Activated naive CD8-positive, alpha-beta T cell treated with anti-CD3 and anti-CD28 coated beads, Interleukin-2, amount 50 U/mL, for 24 hours (primary cell): ENCODE data around the gene NSF.
"Not testable (repeated sequence)": the region's sequence is repeated elsewhere in the genome, so short reads cannot be mapped to it uniquely, and the experiment has no call there.

Experiments
- ATAC-seq: fragments of 150-1000 bp; cut with Tn5 transposase; one replicate; pipeline ENCODE4 v1.10.0; 2021
- DNase-seq: peaks from one replicate; pipeline ENCODE4 v3.0.0; 2021
- H3K27ac Mint-ChIP-seq: one replicate; pipeline ENCODE4 v1.8.0; 2021; ENCODE audit warnings: mild to moderate bottlenecking, mixed read lengths
- H3K27me3 Mint-ChIP-seq: one replicate; pipeline ENCODE4 v1.8.0; 2021; ENCODE audit warnings: mixed read lengths
- H3K36me3 Mint-ChIP-seq: one replicate; pipeline ENCODE4 v1.8.0; 2021; ENCODE audit warnings: low read depth, mixed read lengths
- H3K4me1 Mint-ChIP-seq: one replicate; pipeline ENCODE4 v1.8.0; 2021; ENCODE audit warnings: mixed read lengths
- H3K4me3 Mint-ChIP-seq: one replicate; pipeline ENCODE4 v1.8.0; 2021; ENCODE audit warnings: mild to moderate bottlenecking, moderate library complexity, mixed read lengths
- H3K9me3 Mint-ChIP-seq: one replicate; pipeline ENCODE4 v1.8.0; 2021; ENCODE audit warnings: mixed read lengths

The NSF gene

DNA sequence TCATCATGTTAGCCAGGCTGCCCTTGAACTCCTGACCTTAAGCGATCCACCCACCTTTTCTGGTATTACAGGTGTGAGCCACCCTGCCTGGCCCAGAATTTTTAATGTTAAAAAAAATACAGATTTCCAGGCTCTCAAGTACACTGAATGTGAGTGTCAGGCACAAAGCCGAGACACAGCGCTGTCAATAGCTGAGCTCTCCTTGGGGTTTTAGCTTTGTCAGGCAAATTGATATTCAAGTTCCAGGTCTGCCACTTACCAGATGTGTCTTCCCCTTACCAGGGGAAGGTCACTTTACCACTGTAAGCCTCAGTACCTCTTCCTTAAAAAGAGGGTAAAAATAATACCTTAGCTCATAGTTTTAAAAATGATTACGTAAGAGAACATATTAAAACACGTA, 67.8 kb downstream of the NSF start:
- H3K36me3 Mint-ChIP-seq, DNase-seq, H3K4me1 Mint-ChIP-seq, H3K4me3 Mint-ChIP-seq, H3K9me3 Mint-ChIP-seq, H3K27ac Mint-ChIP-seq, H3K27me3 Mint-ChIP-seq, ATAC-seq: not testable (repeated sequence)

DNA sequence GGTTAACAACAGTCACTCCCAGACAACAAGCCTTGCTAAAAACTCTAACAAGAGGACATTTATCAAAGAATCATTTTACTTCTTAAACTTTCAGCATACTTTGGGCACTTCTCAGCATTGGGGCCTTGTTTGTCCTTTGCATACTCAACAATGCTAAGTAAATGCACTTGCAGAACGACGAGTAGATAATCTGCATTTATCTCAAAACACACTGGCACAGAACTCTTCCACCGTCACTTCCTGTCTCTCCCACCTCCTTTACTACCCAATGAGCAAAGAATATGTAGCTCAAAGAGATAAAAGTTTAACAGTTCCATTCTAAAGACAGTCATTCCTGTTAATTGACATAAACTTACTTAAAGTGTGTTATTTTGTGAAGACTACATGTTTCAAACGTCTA, 69.2 kb downstream of the NSF start:
- not testable (repeated sequence) for H3K36me3 Mint-ChIP-seq, H3K27me3 Mint-ChIP-seq, H3K9me3 Mint-ChIP-seq, H3K4me1 Mint-ChIP-seq, H3K4me3 Mint-ChIP-seq, DNase-seq, H3K27ac Mint-ChIP-seq, ATAC-seq

DNA sequence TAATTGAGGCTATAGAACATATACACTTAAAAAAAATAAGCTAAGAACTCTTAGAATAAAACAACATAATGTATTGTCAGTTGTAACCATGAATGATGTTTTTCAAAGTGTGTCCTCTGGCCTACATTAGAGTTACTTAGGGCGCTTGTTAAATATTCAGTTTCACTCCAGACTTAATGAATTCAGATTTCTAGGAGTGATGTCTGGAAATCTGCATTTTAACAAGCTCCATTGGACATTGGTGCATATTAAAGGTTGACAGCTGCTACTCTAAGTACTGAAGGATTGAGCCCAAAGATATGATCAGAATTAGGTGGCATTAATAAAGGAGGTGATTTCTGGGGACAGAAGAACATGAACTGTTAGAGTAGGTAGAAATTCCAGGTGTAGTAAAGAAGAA, 72.7 kb downstream of the NSF start:
- not testable (repeated sequence) for DNase-seq, H3K9me3 Mint-ChIP-seq, H3K4me3 Mint-ChIP-seq, H3K4me1 Mint-ChIP-seq, H3K27me3 Mint-ChIP-seq, H3K36me3 Mint-ChIP-seq, ATAC-seq, H3K27ac Mint-ChIP-seq

DNA sequence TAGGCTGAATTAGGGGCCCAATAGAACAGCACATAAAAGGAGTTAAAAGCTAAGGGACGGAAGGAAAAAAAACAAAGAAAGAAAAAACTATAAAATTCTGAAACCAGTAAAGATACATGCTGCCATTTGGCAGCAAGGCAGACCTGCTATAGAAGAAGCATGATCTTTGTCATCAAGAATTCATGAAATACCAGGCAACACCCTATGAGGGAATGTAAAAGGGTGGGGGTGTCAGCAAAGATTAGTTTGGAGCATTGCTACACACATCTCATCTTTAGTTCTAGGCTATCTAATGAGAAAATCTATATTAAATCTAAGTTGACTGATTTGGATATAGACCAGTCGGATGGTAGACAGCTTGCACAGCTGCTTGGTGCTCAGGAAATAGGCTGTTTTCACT, 73.1 kb downstream of the NSF start:
- DNase-seq, H3K27ac Mint-ChIP-seq: not testable (repeated sequence)

DNA sequence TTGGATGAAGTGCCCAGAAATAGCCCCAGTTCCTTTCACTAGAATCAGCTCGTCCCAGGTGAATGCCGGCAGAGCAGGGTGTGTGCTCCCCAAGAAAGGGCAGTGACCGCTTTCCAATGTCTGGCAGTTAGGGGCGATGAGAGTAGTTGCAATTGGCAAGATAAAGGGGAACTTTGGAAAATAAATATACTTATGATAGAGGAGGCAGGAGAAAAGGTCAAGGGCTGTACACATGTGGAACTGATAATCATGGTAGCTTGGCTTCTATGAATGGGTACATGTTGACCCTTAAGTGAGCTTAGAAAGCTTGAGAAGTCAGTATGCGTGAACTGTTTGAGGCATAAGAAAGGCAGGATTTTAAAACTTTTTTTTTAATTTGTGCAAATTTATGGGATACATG, 75.5 kb downstream of the NSF start:
- H3K9me3 Mint-ChIP-seq, H3K4me3 Mint-ChIP-seq, H3K36me3 Mint-ChIP-seq, H3K4me1 Mint-ChIP-seq, H3K27me3 Mint-ChIP-seq, ATAC-seq, H3K27ac Mint-ChIP-seq, DNase-seq: not testable (repeated sequence)

More for the DNA sequence above, 73.1 kb downstream of the NSF start:
- H3K27me3 Mint-ChIP-seq, H3K4me1 Mint-ChIP-seq, H3K36me3 Mint-ChIP-seq, H3K4me3 Mint-ChIP-seq, H3K9me3 Mint-ChIP-seq, ATAC-seq: not testable (repeated sequence)

DNA sequence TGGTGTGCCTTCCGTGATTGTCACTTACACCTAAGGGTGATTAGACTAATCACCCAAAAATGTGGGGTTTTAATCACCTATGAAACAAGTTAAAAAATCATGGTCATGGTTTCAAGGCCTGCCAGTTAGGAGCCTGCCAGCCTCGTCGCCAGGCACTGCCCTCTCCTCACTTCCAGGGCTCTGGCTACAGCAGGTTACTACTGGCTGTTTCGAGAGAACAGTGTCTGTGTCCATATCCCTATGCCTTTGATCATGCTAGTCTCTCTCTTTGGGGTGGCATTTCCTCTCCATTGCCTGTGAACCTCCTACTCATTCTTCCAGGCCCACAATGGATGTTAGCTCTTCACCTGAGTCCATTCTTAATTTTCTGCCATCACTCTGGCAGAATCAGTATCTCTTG, 80.3 kb downstream of the NSF start:
- not testable (repeated sequence) for DNase-seq, H3K36me3 Mint-ChIP-seq, H3K4me1 Mint-ChIP-seq, H3K9me3 Mint-ChIP-seq, ATAC-seq, H3K27ac Mint-ChIP-seq, H3K27me3 Mint-ChIP-seq, H3K4me3 Mint-ChIP-seq

DNA sequence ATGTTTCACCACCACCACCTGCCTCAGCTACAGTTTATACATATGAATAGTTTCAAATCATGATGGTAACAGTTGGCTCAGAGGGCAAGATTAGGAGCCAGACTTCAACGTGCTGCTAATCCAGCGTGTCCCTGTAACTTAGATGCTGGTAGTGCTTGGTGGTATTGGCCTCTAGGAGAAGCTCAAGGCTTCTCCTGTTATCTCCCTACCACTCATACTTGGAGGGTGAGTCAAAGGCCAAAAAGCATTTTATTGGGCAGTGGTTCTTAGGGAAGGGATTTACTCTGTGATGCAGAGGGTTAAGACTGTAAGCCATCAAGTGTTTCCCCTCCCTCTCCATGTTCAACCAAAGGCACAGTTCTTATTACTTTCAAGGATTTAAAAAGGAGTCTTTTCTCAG, 82.3 kb downstream of the NSF start:
- not testable (repeated sequence) for H3K27me3 Mint-ChIP-seq, H3K36me3 Mint-ChIP-seq, ATAC-seq, H3K27ac Mint-ChIP-seq, H3K4me3 Mint-ChIP-seq, H3K4me1 Mint-ChIP-seq, H3K9me3 Mint-ChIP-seq, DNase-seq

DNA sequence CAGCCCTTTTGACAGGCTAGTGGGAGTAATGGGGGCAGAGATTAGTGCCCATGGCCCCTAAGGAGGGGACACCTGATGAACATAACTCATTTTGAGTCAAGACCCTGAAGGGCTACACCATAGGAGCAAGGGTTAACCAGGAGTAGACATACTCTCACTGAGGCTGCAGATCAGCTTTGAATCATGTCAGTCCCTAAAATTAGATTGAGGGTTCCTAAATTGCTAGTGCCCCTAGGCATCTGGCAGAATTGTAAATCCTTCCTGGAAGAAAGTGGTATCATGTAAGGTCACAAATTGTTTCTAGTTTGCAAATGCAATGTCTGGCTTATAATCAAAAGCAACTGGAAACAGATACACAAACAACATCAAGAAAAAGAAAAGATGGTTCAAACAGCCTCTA, 87.3 kb downstream of the NSF start:
- not testable (repeated sequence) for H3K27ac Mint-ChIP-seq, DNase-seq, ATAC-seq, H3K4me3 Mint-ChIP-seq, H3K36me3 Mint-ChIP-seq, H3K4me1 Mint-ChIP-seq, H3K27me3 Mint-ChIP-seq, H3K9me3 Mint-ChIP-seq

DNA sequence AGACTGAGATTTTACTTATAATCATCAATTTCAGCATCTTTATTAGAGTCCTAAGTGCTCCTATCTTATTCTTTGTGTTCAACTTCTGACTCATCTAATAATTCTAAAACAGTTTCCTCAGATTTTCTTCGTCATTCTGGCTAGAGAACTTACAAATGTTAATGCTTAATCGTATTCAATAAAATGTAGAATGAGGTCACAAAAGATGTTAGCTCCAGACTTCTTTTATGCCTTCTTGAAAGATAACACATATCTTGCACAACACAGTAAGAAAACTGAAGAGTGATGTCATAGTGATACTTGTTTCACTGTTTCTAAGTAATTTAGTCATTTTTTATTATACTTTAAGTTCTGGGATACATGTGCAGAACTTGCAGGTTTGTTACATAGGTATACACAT, 93.2 kb downstream of the NSF start:
- not testable (repeated sequence) for ATAC-seq

DNA sequence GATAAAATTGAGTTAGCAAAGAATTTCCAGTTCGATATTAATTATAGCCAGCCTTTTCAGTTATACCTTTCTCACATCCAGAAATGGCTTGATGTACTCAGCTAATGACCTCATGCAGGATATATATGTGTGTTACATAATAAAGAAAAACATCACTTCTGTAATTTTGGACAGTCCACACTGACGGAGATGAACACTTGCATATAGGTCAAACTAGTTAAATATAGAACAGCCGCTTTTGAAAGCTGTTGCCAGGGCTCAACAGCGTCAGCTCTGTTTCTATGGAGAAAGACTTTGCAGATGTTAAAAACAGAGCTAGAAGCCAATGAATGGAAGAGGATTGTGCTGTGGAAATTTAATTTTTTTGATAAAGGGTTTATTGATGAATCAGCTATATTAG, 94.8 kb downstream of the NSF start:
- DNase-seq, H3K9me3 Mint-ChIP-seq, H3K27me3 Mint-ChIP-seq, H3K27ac Mint-ChIP-seq, H3K36me3 Mint-ChIP-seq, H3K4me3 Mint-ChIP-seq, H3K4me1 Mint-ChIP-seq, ATAC-seq: not testable (repeated sequence)

More for the DNA sequence above, 93.2 kb downstream of the NSF start:
- H3K4me1 Mint-ChIP-seq, DNase-seq, H3K27ac Mint-ChIP-seq, H3K9me3 Mint-ChIP-seq, H3K4me3 Mint-ChIP-seq, H3K27me3 Mint-ChIP-seq, H3K36me3 Mint-ChIP-seq: not testable (repeated sequence)

DNA sequence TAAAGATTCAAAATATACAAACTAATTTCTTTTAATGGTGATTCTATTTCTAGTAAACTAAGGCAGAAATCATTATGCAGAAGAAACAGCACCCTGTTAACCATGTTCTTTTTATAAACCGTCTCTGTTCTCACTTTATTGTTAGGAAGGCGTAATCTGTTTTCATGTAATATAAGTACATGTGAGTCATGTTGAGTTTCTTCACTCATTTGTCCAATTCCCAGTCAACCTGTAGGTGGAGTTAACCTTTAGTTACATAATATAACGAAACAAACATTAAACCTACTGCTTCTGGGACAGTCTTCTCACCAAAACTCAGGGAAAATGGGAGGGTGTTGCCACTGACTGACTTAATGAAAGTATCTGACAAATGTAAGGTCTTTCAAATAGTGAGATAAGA, 101.7 kb downstream of the NSF start:
- not testable (repeated sequence) for H3K9me3 Mint-ChIP-seq, ATAC-seq, DNase-seq, H3K4me1 Mint-ChIP-seq, H3K27ac Mint-ChIP-seq, H3K4me3 Mint-ChIP-seq, H3K27me3 Mint-ChIP-seq, H3K36me3 Mint-ChIP-seq

DNA sequence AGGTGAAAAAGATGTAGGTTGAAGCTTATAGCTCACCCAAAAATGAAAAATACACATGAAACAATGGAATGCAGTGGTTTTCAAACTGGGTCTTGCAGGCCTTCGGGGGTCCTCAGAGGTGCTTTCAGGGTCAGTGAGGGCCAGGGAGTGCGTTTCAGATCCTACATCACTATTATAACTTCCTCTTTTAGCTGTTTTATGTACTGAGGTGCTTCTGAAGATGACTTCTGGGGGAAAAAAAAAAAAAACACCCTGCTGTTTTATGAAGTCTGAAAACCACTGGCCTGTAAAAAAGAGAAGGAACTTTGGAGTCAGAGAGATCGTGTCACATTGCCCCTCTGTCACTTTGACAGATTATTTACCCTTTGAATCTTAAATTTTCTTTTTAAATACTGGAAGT, 102.8 kb downstream of the NSF start:
- not testable (repeated sequence) for H3K27me3 Mint-ChIP-seq, H3K4me1 Mint-ChIP-seq, DNase-seq, H3K36me3 Mint-ChIP-seq, H3K27ac Mint-ChIP-seq, ATAC-seq, H3K9me3 Mint-ChIP-seq, H3K4me3 Mint-ChIP-seq

DNA sequence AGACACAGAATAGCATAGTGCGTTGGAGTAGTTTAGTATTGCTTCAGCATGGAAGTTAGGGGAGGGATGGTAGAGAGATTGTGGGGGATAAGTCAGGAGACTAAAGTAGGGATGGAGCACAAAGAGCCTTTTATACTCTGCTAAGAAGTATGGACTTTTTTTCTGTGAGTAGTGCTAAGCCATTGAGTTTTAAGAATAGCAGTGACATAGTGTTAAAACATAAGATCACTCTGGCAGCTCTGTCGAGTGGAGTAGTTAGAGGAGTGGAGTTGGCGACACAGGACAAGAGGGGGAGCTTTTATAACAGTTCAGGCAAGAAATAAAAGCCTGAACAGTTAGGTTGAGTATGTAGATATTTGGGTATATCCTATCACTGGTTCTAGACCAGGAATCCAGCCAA, 106.1 kb downstream of the NSF start:
- not testable (repeated sequence) for H3K27ac Mint-ChIP-seq, H3K4me1 Mint-ChIP-seq, H3K9me3 Mint-ChIP-seq, H3K36me3 Mint-ChIP-seq, ATAC-seq, H3K27me3 Mint-ChIP-seq, DNase-seq, H3K4me3 Mint-ChIP-seq

DNA sequence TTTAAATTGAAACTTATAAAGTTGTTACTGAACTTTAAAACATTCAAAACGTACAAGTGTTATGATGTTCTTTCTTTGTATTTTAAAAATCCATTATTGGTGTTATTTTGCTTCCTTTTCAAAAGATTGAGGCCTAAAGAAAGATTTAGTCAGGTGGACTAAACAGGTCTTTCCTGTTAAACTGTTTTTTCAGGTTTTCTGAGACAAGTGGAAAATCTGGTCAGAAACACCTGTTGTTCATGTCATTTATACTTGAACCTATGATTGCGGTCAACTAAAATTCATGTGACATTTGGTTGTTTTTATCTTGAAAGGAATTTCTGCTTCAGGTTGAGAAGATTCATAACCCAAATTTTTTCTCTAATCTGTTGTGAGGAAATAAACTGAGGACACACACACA, 108.5 kb downstream of the NSF start:
- not testable (repeated sequence) for H3K9me3 Mint-ChIP-seq, H3K4me3 Mint-ChIP-seq, H3K36me3 Mint-ChIP-seq, ATAC-seq, H3K27me3 Mint-ChIP-seq, H3K27ac Mint-ChIP-seq, H3K4me1 Mint-ChIP-seq, DNase-seq

DNA sequence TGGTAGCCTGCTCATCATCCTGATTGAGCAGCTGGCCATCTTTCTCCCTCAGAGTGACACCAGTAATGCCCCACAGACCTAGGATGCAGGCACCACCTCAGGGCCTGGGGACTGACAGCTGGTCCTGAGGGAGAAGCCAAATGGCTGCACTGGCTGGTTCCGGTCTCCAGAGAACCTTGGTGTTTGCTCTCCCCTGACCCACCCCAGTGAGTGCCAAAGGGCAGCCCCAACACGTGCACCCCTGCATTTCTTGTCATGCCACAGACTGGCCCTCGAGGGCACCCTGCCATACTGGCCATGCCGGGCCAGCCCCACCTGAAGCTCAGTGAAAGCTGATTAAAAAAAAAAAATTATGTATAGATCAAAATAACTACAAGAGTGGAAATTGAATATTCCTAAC, 127.5 kb downstream of the NSF start:
- no peak for ATAC-seq
- H3K9me3 Mint-ChIP-seq = no peaks in the 10 kb centered on the region
- peaks cover 23% of the 10 kb centered on the region for H3K36me3 Mint-ChIP-seq

DNA sequence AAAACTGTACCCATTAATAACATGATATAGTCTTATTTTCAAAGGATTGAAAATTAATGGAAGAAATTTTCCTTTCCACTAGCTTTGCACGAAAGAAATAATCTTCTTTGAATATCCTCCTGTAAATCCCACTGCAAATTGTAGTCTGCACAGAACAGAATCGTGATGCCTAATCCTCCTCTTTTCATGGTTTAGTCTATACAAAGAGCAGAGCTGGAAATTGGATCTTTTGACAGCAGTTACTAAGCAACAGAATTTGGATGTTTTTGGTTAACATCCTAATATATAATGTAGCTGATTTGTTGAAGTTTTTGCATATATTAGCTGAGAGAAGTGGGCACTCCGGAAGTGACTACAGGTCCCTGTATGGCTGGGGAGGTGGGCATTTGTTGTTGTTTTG, 129.4 kb downstream of the NSF start:
- H3K36me3 Mint-ChIP-seq = peaks cover 9% of the 10 kb centered on the region
- no peak overlapping the region for H3K27ac Mint-ChIP-seq
- H3K9me3 Mint-ChIP-seq = no peaks in the 10 kb centered on the region
- ATAC-seq (no peak), DNase-seq (no peak)
- no peak overlapping the region for H3K4me3 Mint-ChIP-seq
- H3K4me1 Mint-ChIP-seq = no peaks in the 10 kb centered on the region
- no peaks in the 10 kb centered on the region for H3K27me3 Mint-ChIP-seq

More for the DNA sequence above, 127.5 kb downstream of the NSF start:
- Mint-ChIP-seq H3K4me1 (peaks cover 3% of the 10 kb centered on the region), H3K27me3 (no peaks in the 10 kb centered on the region), H3K4me3 (no peak overlapping the region), H3K27ac (no peak overlapping the region)
- DNase-seq = no peak
